Activated CD4-positive, alpha-beta T cell treated with anti-CD3 and anti-CD28 coated beads for 4 hours (primary cell): ENCODE data around the gene MLX.
"Not testable (repeated sequence)": the region's sequence is repeated elsewhere in the genome, so short reads cannot be mapped to it uniquely, and the experiment has no call there.

Experiments
- DNase-seq, 2 donors: peaks; one replicate each; pipeline ENCODE4 v3.0.0-alpha.2; 2020

MLX gene

GRCh38 chr17:42581744-42582270, 14.9 kb downstream of the MLX start:
- no peak for DNase-seq

GRCh38 chr17:42584880-42585279, 18.0 kb downstream of the MLX start:
- DNase-seq = no peak

- DNase-seq = no peak
These were observed 18.5 kb downstream of the MLX start for GRCh38 chr17:42585353-42585752.

GRCh38 chr17:42586514-42587230, 19.8 kb downstream of the MLX start:
- DNase-seq = no peak

- DNase-seq = no peak
These were observed 24.0 kb downstream of the MLX start for GRCh38 chr17:42590886-42591285.

- no peak for DNase-seq
These were observed 24.5 kb downstream of the MLX start for GRCh38 chr17:42591411-42591810.

- no peak for DNase-seq
These were observed 29.5 kb downstream of the MLX start for GRCh38 chr17:42596386-42596785.

- DNase-seq = no peak
These were observed 32.0 kb downstream of the MLX start for GRCh38 chr17:42598905-42599304.

- DNase-seq = no peak
These were observed 36.4 kb downstream of the MLX start for GRCh38 chr17:42603318-42603717.

- DNase-seq = no peak
These were observed 40.9 kb downstream of the MLX start for GRCh38 chr17:42607769-42608168.

GRCh38 chr17:42608305-42609181, 41.6 kb downstream of the MLX start:
- DNase-seq = no peak

- peak; percentile 99 for DNase-seq
These were observed 42.4 kb downstream of the MLX start, which contains the start of the genes RETREG3 and TUBG1 for GRCh38 chr17:42609182-42609813. TSS of gene RETREG3 (minus strand) at chr17:42609374. CDS start at chr17:42609324, 50 bp downstream. TSS of gene TUBG1 (plus strand) at chr17:42609683. CDS start at chr17:42609738, 55 bp downstream.

GRCh38 chr17:42609814-42610801, 43.2 kb downstream of the MLX start:
- peak in 1 of 2 donors; percentile 15 for DNase-seq

- no peak for DNase-seq
These were observed 45.1 kb downstream of the MLX start for GRCh38 chr17:42612013-42612412.

- DNase-seq = no peak
These were observed 46.9 kb downstream of the MLX start for GRCh38 chr17:42613699-42614295.

GRCh38 chr17:42617956-42618431, 51.1 kb downstream of the MLX start:
- no peak for DNase-seq

- DNase-seq = no peak
These were observed 51.7 kb downstream of the MLX start for GRCh38 chr17:42618442-42619150.

- not testable (repeated sequence) for DNase-seq
These were observed 55.1 kb downstream of the MLX start for GRCh38 chr17:42621987-42622386.
